H1 (cell line): Measurements from ENCODE around the gene CKAP5. TPM values are rescaled to one million over a fixed set of nuclear protein-coding genes. Genes with fewer than 3 reads are reported as not detected.

ENCODE experiments used
- CTCF ChIA-PET: fragments of 300-600 bp; sonication (Branson Sonifier 250); formaldehyde crosslinking; loops from one replicate; lab custom pipeline; 2021; ENCODE audit not compliant: partially characterized antibody; lab: Charles Lee
- POLR2A ChIA-PET: fragments of 300-600 bp; sonication (Branson Sonifier 250); formaldehyde crosslinking; loops from one replicate; lab custom pipeline; 2021; ENCODE audit warnings: inconsistent platforms; ENCODE audit not compliant: partially characterized antibody; lab: Charles Lee
- DNase-seq, 2 experiments: peaks; one replicate each; pipeline versions ENCODE4 v3.0.0 to v3.0.0-alpha.2; 2010 to 2022; ENCODE audit warnings: low spot score in 2 of 2, low read depth in 1 of 2, mixed read lengths in 1 of 2
- FAIRE-seq: peaks from 2 replicates; lab custom pipeline; 2011; peaks lifted over from hg19 to GRCh38; lab: Jason Lieb, UNC
- H2AFZ ChIP-seq: 2 replicates; pipeline ENCODE4 v1.8.1; 2012; ENCODE audit warnings: low read length, inconsistent platforms
- H2AK5ac ChIP-seq: 2 replicates; pipeline ENCODE4 v1.6.1; 2013; ENCODE audit warnings: low read depth, low read length
- H2BK120ac ChIP-seq: replicated peaks from 2 replicates; pipeline ENCODE3; 2013; ENCODE audit warnings: low read depth, low read length, inconsistent platforms
- H2BK12ac ChIP-seq: 2 replicates; pipeline ENCODE4 v1.6.1; 2013; ENCODE audit warnings: low read depth, low read length
- H2BK15ac ChIP-seq: 2 replicates; pipeline ENCODE4 v1.6.1; 2013; ENCODE audit warnings: low read length
- H2BK20ac ChIP-seq: 2 replicates; pipeline ENCODE4 v1.6.1; 2013; ENCODE audit warnings: low read length
- H2BK5ac ChIP-seq: 2 replicates; pipeline ENCODE4 v1.6.1; 2013; ENCODE audit warnings: low read depth, low read length
- H3K14ac ChIP-seq: 2 replicates; pipeline ENCODE4 v1.6.1; 2013; ENCODE audit warnings: inconsistent platforms; ENCODE audit not compliant: insufficient read length
- H3K18ac ChIP-seq: 2 replicates; pipeline ENCODE4 v1.6.1; 2013; ENCODE audit warnings: low read length; ENCODE audit errors: extremely low read depth
- H3K23ac ChIP-seq: 2 replicates; pipeline ENCODE4 v1.6.1; 2013; ENCODE audit warnings: inconsistent platforms; ENCODE audit not compliant: insufficient read length
- H3K23me2 ChIP-seq: 2 replicates; pipeline ENCODE4 v1.6.1; 2013; ENCODE audit warnings: low read depth, low read length
- H3K27ac ChIP-seq: 2 replicates; pipeline ENCODE4 v1.6.1; 2011; ENCODE audit warnings: low read depth, low read length, inconsistent platforms
- H3K27me3 ChIP-seq, 4 experiments: replicated peaks in 1 of 4; 1 replicate in 1 of 4; 2 replicates in 3 of 4; pipeline versions ENCODE4 v1.6.1 to v1.8.1; 2011 to 2013; ENCODE audit warnings: low read length in 3 of 4, mild to moderate bottlenecking in 3 of 4, inconsistent platforms in 2 of 4, mixed read lengths in 2 of 4, moderate library complexity in 1 of 4; ENCODE audit not compliant: control insufficient read depth in 3 of 4, insufficient read depth in 3 of 4; ENCODE audit errors: extremely low read depth in 1 of 4
- H3K36me3 ChIP-seq, 4 experiments: 2 replicates each; pipeline versions ENCODE4 v1.6.1 to v1.8.1; 2011 to 2013; ENCODE audit warnings: mild to moderate bottlenecking in 4 of 4, low read length in 3 of 4, moderate library complexity in 2 of 4, control low read depth in 1 of 4, inconsistent platforms in 1 of 4; ENCODE audit not compliant: insufficient read depth in 4 of 4, control insufficient read depth in 2 of 4
- H3K4ac ChIP-seq: replicated peaks from 2 replicates; pipeline ENCODE3; 2013; ENCODE audit warnings: low read length, low read depth, mixed read lengths, inconsistent platforms; ENCODE audit not compliant: insufficient read length
- H3K4me1 ChIP-seq, 4 experiments: replicated peaks in 1 of 4; 1 replicate in 1 of 4; 2 replicates in 3 of 4; pipeline versions ENCODE4 v1.6.1 to v1.8.1; 2011 to 2013; ENCODE audit warnings: low read length in 3 of 4, inconsistent platforms in 2 of 4, mixed read lengths in 1 of 4; ENCODE audit not compliant: insufficient read depth in 4 of 4, control insufficient read depth in 3 of 4
- H3K4me2 ChIP-seq, 2 experiments: 2 replicates each; pipeline versions ENCODE4 v1.6.1 to v1.8.1; 2011 to 2013; ENCODE audit warnings: low read depth in 2 of 2, low read length in 2 of 2, control low read depth in 1 of 2, inconsistent platforms in 1 of 2, mild to moderate bottlenecking in 1 of 2; ENCODE audit not compliant: insufficient read depth in 1 of 2
- H3K4me3 ChIP-seq, 4 experiments: fragments of 200-600, 300-600 bp in 1 of 4; sonication (generic), shearing (Covaris generic), sonication (Bioruptor Twin) in 1 of 4; 2 replicates each; pipeline versions ENCODE4 v1.5.1 to v1.8.1; 2011 to 2016; ENCODE audit warnings: low read length in 4 of 4, low read depth in 3 of 4, control low read depth in 2 of 4, inconsistent platforms in 2 of 4, mild to moderate bottlenecking in 2 of 4, mixed read lengths in 1 of 4, moderate library complexity in 1 of 4; ENCODE audit not compliant: insufficient read depth in 2 of 4; ENCODE audit errors: extremely low read depth in 1 of 4
- H3K56ac ChIP-seq: replicated peaks from 2 replicates; pipeline ENCODE3; 2013; ENCODE audit warnings: low read depth, mild to moderate bottlenecking, mixed read lengths, low read length, inconsistent platforms; ENCODE audit not compliant: insufficient read length
- H3K79me1 ChIP-seq: 2 replicates; pipeline ENCODE4 v1.6.1; 2013; ENCODE audit warnings: low read depth, low read length, control low read depth
- H3K79me2 ChIP-seq, 2 experiments: 2 replicates each; pipeline versions ENCODE4 v1.6.1 to v1.8.1; 2012 to 2013; ENCODE audit warnings: low read length in 2 of 2, mild to moderate bottlenecking in 2 of 2, inconsistent platforms in 1 of 2; ENCODE audit not compliant: insufficient read depth in 2 of 2, control insufficient read depth in 1 of 2
- H3K9ac ChIP-seq, 4 experiments: replicated peaks in 1 of 4; 1 replicate in 1 of 4; 2 replicates in 3 of 4; pipeline versions ENCODE4 v1.6.1 to v1.8.1; 2011 to 2013; ENCODE audit warnings: low read depth in 3 of 4, low read length in 3 of 4, control low read depth in 2 of 4, mild to moderate bottlenecking in 2 of 4, moderate library complexity in 2 of 4, inconsistent platforms in 1 of 4; ENCODE audit errors: extremely low read depth in 1 of 4
- H3K9me3 ChIP-seq, 2 experiments: 2 replicates each; pipeline versions ENCODE4 v1.6.1 to v1.8.1; 2012 to 2013; ENCODE audit warnings: mild to moderate bottlenecking in 2 of 2, moderate library complexity in 2 of 2, control low read depth in 1 of 2, inconsistent platforms in 1 of 2, low read depth in 1 of 2, low read length in 1 of 2, mixed read lengths in 1 of 2; ENCODE audit not compliant: insufficient read depth in 2 of 2
- H4K20me1 ChIP-seq, 2 experiments: replicated peaks in 1 of 2; 2 replicates each; pipeline versions ENCODE3 to v1.8.1; 2011 to 2013; ENCODE audit warnings: inconsistent platforms in 2 of 2, low read length in 2 of 2, mild to moderate bottlenecking in 1 of 2; ENCODE audit not compliant: insufficient read depth in 2 of 2, control insufficient read depth in 1 of 2
- H4K5ac ChIP-seq: 2 replicates; pipeline ENCODE4 v1.6.1; 2013; ENCODE audit warnings: low read length, low read depth, mixed read lengths, inconsistent platforms; ENCODE audit not compliant: insufficient read length
- H4K8ac ChIP-seq: 2 replicates; pipeline ENCODE4 v1.8.0; 2013; ENCODE audit warnings: mild to moderate bottlenecking, moderate library complexity, low read length, inconsistent platforms; ENCODE audit not compliant: insufficient read depth; ENCODE audit errors: extremely low read depth
- H4K91ac ChIP-seq: replicated peaks from 2 replicates; pipeline ENCODE3; 2013; ENCODE audit warnings: low read length, mixed read lengths, inconsistent platforms; ENCODE audit not compliant: insufficient read length
- ASH2L ChIP-seq: fragments of 200-600, 300-600 bp; sonication (generic); IDR thresholded peaks from one replicate; pipeline ENCODE4 v1.7.1; 2017; ENCODE audit warnings: low read length
- CHD2 ChIP-seq: IDR thresholded peaks from 2 replicates; pipeline ENCODE4 v1.6.1; 2012; ENCODE audit warnings: low read length, improper control_type of control experiment
- JUN ChIP-seq: IDR thresholded peaks from 2 replicates; pipeline ENCODE4 v1.6.1; 2011; ENCODE audit warnings: low read depth, mild to moderate bottlenecking, improper control_type of control experiment, low read length
- JUND ChIP-seq: IDR thresholded peaks from 2 replicates; pipeline ENCODE4 v1.6.1; 2011; ENCODE audit warnings: mild to moderate bottlenecking, improper control_type of control experiment, low read length
- KDM5A ChIP-seq: fragments of 200-600 bp; IDR thresholded peaks from 2 replicates; pipeline ENCODE4 v1.7.1; 2012; ENCODE audit warnings: mild to moderate bottlenecking, low read length, inconsistent platforms, mixed read lengths
- NANOG ChIP-seq: IDR thresholded peaks from 2 replicates; pipeline ENCODE4 v1.6.1; 2011; ENCODE audit warnings: low read length, low read depth, mild to moderate bottlenecking, inconsistent platforms; ENCODE audit not compliant: insufficient read depth, poor library complexity, severe bottlenecking
- POLR2A ChIP-seq, 2 experiments: IDR thresholded peaks; 1 replicate in 1 of 2; 2 replicates in 1 of 2; pipeline ENCODE4 v1.6.1; 2011; ENCODE audit warnings: low read depth in 2 of 2, low read length in 2 of 2, mild to moderate bottlenecking in 2 of 2; ENCODE audit errors: control extremely low read depth in 1 of 2
- POU5F1 ChIP-seq: IDR thresholded peaks from 2 replicates; pipeline ENCODE4 v1.6.1; 2011; ENCODE audit warnings: low read depth, mild to moderate bottlenecking, low read length, moderate library complexity
- SIN3A ChIP-seq, 2 experiments: IDR thresholded peaks in 1 of 2; conservative IDR thresholded peaks in 1 of 2; 2 replicates each; pipeline ENCODE4 v1.6.1; 2011 to 2012; ENCODE audit warnings: low read length in 2 of 2, improper control_type of control experiment in 1 of 2, low read depth in 1 of 2, mild to moderate bottlenecking in 1 of 2
- SP4 ChIP-seq: IDR thresholded peaks from 2 replicates; pipeline ENCODE4 v1.6.1; 2012; ENCODE audit warnings: low read length, inconsistent platforms
- WGBS, 2 experiments: shearing (Covaris generic) in 1 of 2; methylation state at CpG; one replicate each; pipeline versions ENCODE4 v1.1.6 to v1.1.7; 2013 to 2015; ENCODE audit warnings: low lambda C conversion rate in 2 of 2, mixed read lengths in 2 of 2, inconsistent platforms in 1 of 2, low coverage in 1 of 2, missing lambda C conversion rate in 1 of 2; ENCODE audit not compliant: insufficient replicate concordance in 2 of 2, insufficient coverage in 1 of 2, insufficient read length in 1 of 2; ENCODE audit errors: extremely low coverage in 1 of 2, missing lambda C conversion rate in 1 of 2; 5-methylcytosine and 5-hydroxymethylcytosine counted together
- polyA plus RNA-seq, 7 experiments: library from polyadenylated mRNA; depleted of rRNA in 3 of 7; stranded (reverse) in 5 of 7; unstranded in 2 of 7; fragments of >200 nt in 5 of 7; fragments of 200-250 nt in 2 of 7; gene quantifications; 1 replicate in 5 of 7; 2 replicates in 1 of 7; 4 replicates in 1 of 7; pipeline versions ENCODE4 v1.2.1 to v1.2.3, GENCODE V29; 2011 to 2013; ENCODE audit warnings: missing spikeins in 2 of 7, mixed read lengths in 2 of 7
- total RNA-seq: library from RNA; stranded (reverse); fragmentation: NEBNext Ultra II Directional; extraction: Animal tissue kit (Norgen Biotek cat#: 25700); gene quantifications from 2 replicates; pipeline ENCODE4 v1.2.1, GENCODE V29; 2021
- TF ChIP-seq, protein P1 (sequence below): IDR thresholded peaks from 2 replicates; pipeline ENCODE4 v1.6.1; 2011; ENCODE audit warnings: low read depth, mild to moderate bottlenecking, low read length; ENCODE audit not compliant: insufficient read depth

The CKAP5 gene
- total and polyA plus RNA-seq, 2 of the 8 experiments (the other 6 are each of a cell fraction or from before 2014, with no cell fraction given), result 64.8 to 185 TPM

DNA sequence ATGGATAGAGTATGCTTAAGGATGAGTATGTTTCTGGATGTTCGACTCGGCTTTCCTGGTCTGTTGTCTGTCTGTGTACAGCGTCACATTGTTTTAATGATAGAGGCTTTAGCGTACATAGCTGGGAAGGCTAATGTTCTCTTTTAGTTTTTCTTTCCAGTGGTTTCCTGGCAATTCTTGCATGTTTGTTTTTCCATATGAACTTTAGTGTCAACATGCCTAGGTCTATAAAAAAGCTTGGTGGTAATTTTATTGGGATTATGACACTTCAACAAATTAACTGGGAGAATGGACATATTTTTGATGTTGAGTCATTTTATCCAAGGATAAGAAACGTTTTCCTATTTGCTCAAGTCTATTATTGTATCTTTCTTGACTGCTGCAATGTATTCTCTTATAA lies 109.5 kb downstream of the CKAP5 start:
- no peaks in the 10 kb centered on the region for H3K23me2 ChIP-seq
- H3K79me1 ChIP-seq, result no peaks in the 10 kb centered on the region
- H3K4me2 ChIP-seq, result no peak overlapping the region
- H2BK120ac ChIP-seq, result no peak overlapping the region
- no peak overlapping the region for H2BK5ac ChIP-seq
- H4K8ac ChIP-seq, result no peak overlapping the region
- no peak overlapping the region for H2BK15ac ChIP-seq
- H4K91ac ChIP-seq, result no peak overlapping the region
- H2BK12ac ChIP-seq, result no peak overlapping the region
- no peak overlapping the region for H3K4me3 ChIP-seq
- H3K14ac ChIP-seq, result no peak overlapping the region
- H3K4me1 ChIP-seq, result peaks cover 0 to 3% (median 0%) of the 10 kb centered on the region in 4 experiments; a peak in 1 of 7 replicates
- H2BK20ac ChIP-seq, result no peak overlapping the region
- no peaks in the 10 kb centered on the region for H4K20me1 ChIP-seq
- H3K56ac ChIP-seq, result no peak overlapping the region
- H2AFZ ChIP-seq, result no peak overlapping the region
- H3K36me3 ChIP-seq, result peaks cover 0 to 6% (median 5%) of the 10 kb centered on the region in 4 experiments; a peak in 4 of 8 replicates
- CTCF ChIA-PET, result no interaction called here
- FAIRE-seq (no peak), DNase-seq (no peak)
- no peak overlapping the region for H3K9ac ChIP-seq
- H3K27ac ChIP-seq, result no peak overlapping the region
- H3K27me3 ChIP-seq, result no peaks in the 10 kb centered on the region
- H2AK5ac ChIP-seq, result no peak overlapping the region
- POLR2A ChIA-PET, result no interaction called here
- no peak overlapping the region for H3K18ac ChIP-seq
- H3K79me2 ChIP-seq, result no peaks in the 10 kb centered on the region
- 89% methylated on average over 5 of the region's 5 CpGs; no CpG with 5 or more reads in 1 of the 2 experiments for WGBS, 2 experiments
- H3K9me3 ChIP-seq, result no peaks in the 10 kb centered on the region
- no peak overlapping the region for H3K23ac ChIP-seq
- no peak overlapping the region for H3K4ac ChIP-seq
- TF ChIP-seq SIN3A (conservative IDR thresholded peaks at IDR 0.05 in 1 of 2, IDR thresholded peaks at IDR 0.05 in 1 of 2; ENCODE audit: low read depth in 1 of 2, low read length in 2 of 2) (no peak), JUND (no peak), NANOG (no peak), ASH2L (no peak), SP4 (no peak), CHD2 (no peak), POLR2A (IDR thresholded peaks at IDR 0.05; ENCODE audit: control extremely low read depth in 1 of 2, low read depth in 2 of 2, low read length in 2 of 2) (no peak), POU5F1 (no peak), KDM5A (no peak), JUN (no peak)
- TF ChIP-seq, protein P1, sequence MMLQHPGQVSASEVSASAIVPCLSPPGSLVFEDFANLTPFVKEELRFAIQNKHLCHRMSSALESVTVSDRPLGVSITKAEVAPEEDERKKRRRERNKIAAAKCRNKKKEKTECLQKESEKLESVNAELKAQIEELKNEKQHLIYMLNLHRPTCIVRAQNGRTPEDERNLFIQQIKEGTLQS, result no peak
- no peak overlapping the region for H4K5ac ChIP-seq
